ENCODE results near the gene IGFLR1. TPM values are rescaled to one million over a fixed set of nuclear protein-coding genes. Genes with fewer than 3 reads are reported as not detected.
"Not testable (repeated sequence)": the region's sequence is repeated elsewhere in the genome, so short reads cannot be mapped to it uniquely, and the experiment has no call there.

IGFLR1 gene
- total RNA-seq, 4 donors from 2014 or later: 5.2 to 6.1 (median 5.9) TPM

- TF ChIP-seq CTCF (IDR thresholded peaks at IDR 0.05) (peak; percentile 94 to 99 (median 98)), POLR2A (IDR thresholded peaks at IDR 0.05) (no peak)
- Histone ChIP-seq H3K4me3 (replicated peaks in 1 of 3) (no peak overlapping the region), H3K9me3 (no peaks in the 10 kb centered on the region), H3K36me3 (no peaks in the 10 kb centered on the region), H3K27ac (no peak overlapping the region), H3K4me1 (no peaks in the 10 kb centered on the region), H3K27me3 (no peaks in the 10 kb centered on the region)
- intact Hi-C loops (cut with DNase I): loop anchor here (2.0 to 5.0 kb wide), 2 partner anchors 23 to 238 kb away; no protein-coding TSS in a partner anchor
- peak; percentile 89 to 90 for DNase-seq
- 36 to 37% methylated on average over 8 of the region's 8 CpGs for WGBS, 2 donors
Measured at GRCh38 chr19:35693835-35694599, 48.2 kb downstream of the IGFLR1 start.

- TF ChIP-seq CTCF (IDR thresholded peaks at IDR 0.05): no peak
- no peak for TF ChIP-seq POLR2A (IDR thresholded peaks at IDR 0.05)
Measured at GRCh38 chr19:35693422-35693821, 48.8 kb downstream of the IGFLR1 start.

GRCh38 chr19:35692010-35692409 lies 50.2 kb downstream of the IGFLR1 start:
- 52 to 74% methylated on average over 6 of the region's 11 CpGs for WGBS, 2 donors
- TF ChIP-seq POLR2A (IDR thresholded peaks at IDR 0.05) (no peak), CTCF (IDR thresholded peaks at IDR 0.05) (no peak)
- Histone ChIP-seq H3K27ac (no peak overlapping the region), H3K27me3 (no peaks in the 10 kb centered on the region), H3K9me3 (no peaks in the 10 kb centered on the region), H3K36me3 (no peaks in the 10 kb centered on the region), H3K4me1 (no peaks in the 10 kb centered on the region), H3K4me3 (replicated peaks in 1 of 3) (no peak overlapping the region)
- DNase-seq: no peak
- intact Hi-C loops (cut with DNase I): loop anchor here (5.0 kb wide), 1 partner anchor 240 kb away; no protein-coding TSS in a partner anchor

More at GRCh38 chr19:35693422-35693821, 48.8 kb downstream of the IGFLR1 start:
- intact Hi-C loops (cut with DNase I): loop anchor here (5.0 kb wide), 1 partner anchor 239 kb away; no protein-coding TSS in a partner anchor
- no peaks in the 10 kb centered on the region for H3K36me3 ChIP-seq
- no peak overlapping the region for H3K27ac ChIP-seq
- DNase-seq: no peak
- H3K4me1 ChIP-seq: no peaks in the 10 kb centered on the region
- 16 to 18% methylated on average over 8 of the region's 8 CpGs for WGBS, 2 donors
- H3K9me3 ChIP-seq: no peaks in the 10 kb centered on the region
- H3K27me3 ChIP-seq: no peaks in the 10 kb centered on the region
- no peak overlapping the region for H3K4me3 ChIP-seq (replicated peaks in 1 of 3)

GRCh38 chr19:35691106-35691505 lies 51.1 kb downstream of the IGFLR1 start:
- H3K27me3 ChIP-seq; H3K4me1 ChIP-seq; DNase-seq; H3K27ac ChIP-seq; H3K4me3 ChIP-seq (replicated peaks in 1 of 3); H3K36me3 ChIP-seq; H3K9me3 ChIP-seq: not testable (repeated sequence)
- WGBS, 2 donors: 98% methylated on average over 7 of the region's 37 CpGs; no CpG with 5 or more reads in 1 of the 2 donors
- intact Hi-C loops (cut with DNase I): loop anchor here (5.0 kb wide), 1 partner anchor 241 kb away; no protein-coding TSS in a partner anchor

GRCh38 chr19:35689836-35690235 lies 52.4 kb downstream of the IGFLR1 start:
- Histone ChIP-seq H3K4me3 (replicated peaks in 1 of 3) (no peak overlapping the region), H3K27me3 (no peaks in the 10 kb centered on the region), H3K9me3 (no peaks in the 10 kb centered on the region), H3K36me3 (no peaks in the 10 kb centered on the region), H3K27ac (no peak overlapping the region), H3K4me1 (no peaks in the 10 kb centered on the region)
- TF ChIP-seq CTCF (IDR thresholded peaks at IDR 0.05) (no peak), POLR2A (IDR thresholded peaks at IDR 0.05) (no peak)
- no peak for DNase-seq
- 44 to 60% methylated on average over 4 of the region's 4 CpGs for WGBS, 2 donors
- intact Hi-C loops (cut with DNase I): loop anchor here (5.0 kb wide), 1 partner anchor 242 kb away; no protein-coding TSS in a partner anchor

Other genes with a start within 250 kb of the IGFLR1 start
- gene DMKN, start 228.8 kb downstream of the IGFLR1 start, total RNA-seq: 100 to 1,000 TPM; 164 to 348 (median 213) TPM
- gene SBSN, start 214.1 kb downstream of the IGFLR1 start, total RNA-seq: 1 to 10 TPM in 1 of 4 donors, not detected in 3; 1.2 TPM
- 1 to 10 TPM in 1 of 4 donors, not detected in 3; 1.6 TPM for gene GAPDHS, start 209.0 kb downstream of the IGFLR1 start, total RNA-seq
- 100 to 1,000 TPM; 186 to 202 (median 188) TPM for gene TMEM147, start 196.8 kb downstream of the IGFLR1 start, total RNA-seq
- 1 to 10 TPM in 1 of 4 donors, under 1 TPM in 3; 0.27 to 1.9 (median 0.33) TPM for gene ATP4A, start 178.8 kb downstream of the IGFLR1 start, total RNA-seq
- not detected for gene PMIS2, start 156.3 kb downstream of the IGFLR1 start, total RNA-seq
- gene HAUS5, start 129.7 kb downstream of the IGFLR1 start, total RNA-seq: 10 to 100 TPM in 3 of 4 donors, 1 to 10 TPM in 1; 7.9 to 17.8 (median 10.2) TPM
- 10 to 100 TPM; 49.4 to 90.9 (median 65.6) TPM for gene RBM42, start 113.4 kb downstream of the IGFLR1 start, total RNA-seq
- under 1 TPM in 1 of 4 donors, not detected in 3; 0.56 TPM for gene ETV2, start 100.7 kb downstream of the IGFLR1 start, total RNA-seq
- 100 to 1,000 TPM; 139 to 941 (median 369) TPM for gene COX6B1, start 94.1 kb downstream of the IGFLR1 start, total RNA-seq
- gene UPK1A, start 75.9 kb downstream of the IGFLR1 start, total RNA-seq: not detected
- gene ZBTB32, start 37.9 kb downstream of the IGFLR1 start, total RNA-seq: not detected
- gene KMT2B, start 24.4 kb downstream of the IGFLR1 start, total RNA-seq: 10 to 100 TPM; 12.4 to 29.4 (median 19.7) TPM
- 10 to 100 TPM; 29.7 to 51.7 (median 36.8) TPM for gene U2AF1L4, start 3.0 kb upstream of the IGFLR1 start, total RNA-seq
- gene PSENEN, start 3.2 kb upstream of the IGFLR1 start, total RNA-seq: 10 to 100 TPM; 34.0 to 73.8 (median 40.5) TPM
- 10 to 100 TPM in 2 of 4 donors, 1 to 10 TPM in 2; 8.2 to 21.5 (median 14.1) TPM for gene LIN37, start 6.1 kb upstream of the IGFLR1 start, total RNA-seq
- gene HSPB6, start 14.6 kb upstream of the IGFLR1 start, total RNA-seq: 10 to 100 TPM; 17.3 to 31.8 (median 23.1) TPM
- 10 to 100 TPM in 3 of 4 donors, 1 to 10 TPM in 1; 8.2 to 34.3 (median 13.2) TPM for gene PROSER3, start 15.7 kb upstream of the IGFLR1 start, total RNA-seq
- gene ARHGAP33, start 33.1 kb upstream of the IGFLR1 start, total RNA-seq: 10 to 100 TPM in 3 of 4 donors, 1 to 10 TPM in 1; 4.2 to 16.0 (median 13.0) TPM
- gene PRODH2, start 70.4 kb upstream of the IGFLR1 start, total RNA-seq: not detected
- gene NPHS1, start 110.1 kb upstream of the IGFLR1 start, total RNA-seq: not detected
- gene KIRREL2, start 114.5 kb upstream of the IGFLR1 start, total RNA-seq: under 1 TPM in 2 of 4 donors, not detected in 2; 0.20 to 0.33 TPM
- gene APLP1, start 126.1 kb upstream of the IGFLR1 start, total RNA-seq: 1 to 10 TPM in 2 of 4 donors, under 1 TPM in 2; 0.67 to 5.3 (median 2.8) TPM
- gene NFKBID, start 158.1 kb upstream of the IGFLR1 start, total RNA-seq: 10 to 100 TPM in 3 of 4 donors, 1 to 10 TPM in 1; 7.0 to 56.7 (median 16.9) TPM
- 1 to 10 TPM in 2 of 4 donors, not detected in 2; 1.4 to 4.4 TPM for gene HCST, start 160.1 kb upstream of the IGFLR1 start, total RNA-seq
- gene TYROBP, start 165.8 kb upstream of the IGFLR1 start, total RNA-seq: 10 to 100 TPM; 10.1 to 80.4 (median 27.5) TPM
- 10 to 100 TPM in 3 of 4 donors, 1 to 10 TPM in 1; 7.1 to 15.5 (median 11.1) TPM for gene LRFN3, start 193.9 kb upstream of the IGFLR1 start, total RNA-seq

All from thyroid gland (tissue), 4 donors.